ENCODE data around the gene DCD. TPM values are rescaled to one million over a fixed set of nuclear protein-coding genes. Genes with fewer than 3 reads are reported as not detected.

Gene DCD
- total and polyA plus RNA-seq, 2 of the 8 experiments (the other 6 are each of a cell fraction or from before 2014, with no cell fraction given) = not detected

DNA sequence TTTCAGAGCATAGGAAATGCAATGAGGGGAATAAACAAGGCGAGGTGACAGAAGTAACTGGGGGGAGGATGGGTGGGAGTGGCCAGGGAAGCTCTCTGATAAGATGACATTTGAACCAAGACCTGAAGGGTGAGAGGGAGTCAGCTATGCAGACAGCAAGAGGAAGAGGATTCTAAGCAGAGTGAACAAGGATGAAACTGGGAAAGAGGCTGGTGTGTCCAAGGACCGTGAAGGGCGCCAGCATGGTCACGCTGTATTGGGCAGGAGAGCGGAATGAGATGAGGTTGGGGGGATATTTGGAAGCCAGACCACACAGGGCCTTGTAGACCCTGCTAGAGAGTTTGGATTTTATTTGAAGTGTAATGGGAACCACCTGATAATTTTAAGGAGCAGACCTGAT lies 49.2 kb downstream of the DCD start:
- H2AFZ ChIP-seq (ENCODE audit: low read length) = no peak overlapping the region
- H3K9ac ChIP-seq (replicated peaks in 1 of 4; ENCODE audit: extremely low read depth in 1 of 4, low read depth in 3 of 4, low read length in 3 of 4) = no peak overlapping the region
- no peak overlapping the region for H2BK12ac ChIP-seq (ENCODE audit: low read depth, low read length)
- no peak overlapping the region for H3K4me2 ChIP-seq (ENCODE audit: insufficient read depth in 1 of 2, low read depth in 2 of 2, low read length in 2 of 2)
- TF ChIP-seq YY1 (IDR thresholded peaks at IDR 0.05; ENCODE audit: low read depth, low read length) (no peak), NRF1 (IDR thresholded peaks at IDR 0.05; ENCODE audit: low read depth, low read length) (no peak), RNF2 (IDR thresholded peaks at IDR 0.05; ENCODE audit: borderline replicate concordance, low read depth, low read length, missing control alignments, poor library complexity, severe bottlenecking) (no peak)
- DNase-seq (ENCODE audit: low read depth in 1 of 2, low spot score in 2 of 2) = no peak
- no peaks in the 10 kb centered on the region for H3K23me2 ChIP-seq (ENCODE audit: low read depth, low read length)
- H3K36me3 ChIP-seq (ENCODE audit: control insufficient read depth in 2 of 4, insufficient read depth in 4 of 4, low read length in 3 of 4) = no peaks in the 10 kb centered on the region
- no peak overlapping the region for H3K14ac ChIP-seq (ENCODE audit: insufficient read length)
- no peak overlapping the region for H3K4me3 ChIP-seq (ENCODE audit: extremely low read depth in 1 of 4, insufficient read depth in 2 of 4, low read depth in 3 of 4, low read length in 4 of 4)
- no peaks in the 10 kb centered on the region for H3K4me1 ChIP-seq (replicated peaks in 1 of 4; ENCODE audit: control insufficient read depth in 3 of 4, insufficient read depth in 4 of 4, low read length in 3 of 4)
- H2BK120ac ChIP-seq (replicated peaks; ENCODE audit: low read depth, low read length) = no peak overlapping the region
- peaks cover 0 to 8% (median 6%) of the 10 kb centered on the region in 4 experiments; a peak in 3 of 7 replicates for H3K27me3 ChIP-seq (replicated peaks in 1 of 4; ENCODE audit: control insufficient read depth in 3 of 4, extremely low read depth in 1 of 4, insufficient read depth in 3 of 4, low read length in 3 of 4)
- H3K27ac ChIP-seq (ENCODE audit: low read depth, low read length) = no peak overlapping the region
- no peak overlapping the region for H4K8ac ChIP-seq (ENCODE audit: extremely low read depth, insufficient read depth, low read length)
- no peak overlapping the region for H2BK20ac ChIP-seq (ENCODE audit: low read length)
- no peak overlapping the region for H2BK5ac ChIP-seq (ENCODE audit: low read depth, low read length)
- no peak overlapping the region for H2BK15ac ChIP-seq (ENCODE audit: low read length)
- no peaks in the 10 kb centered on the region for H3K9me3 ChIP-seq (ENCODE audit: insufficient read depth in 2 of 2, low read depth in 1 of 2, low read length in 1 of 2)
- no peak overlapping the region for H3K23ac ChIP-seq (ENCODE audit: insufficient read length)
- no peak overlapping the region for H2AK5ac ChIP-seq (ENCODE audit: low read depth, low read length)
- ChIA-PET POLR2A (ENCODE audit: partially characterized antibody) (no interaction called here), CTCF (ENCODE audit: partially characterized antibody) (interaction anchor here (0.5 to 6.2 kb wide), 20 partner anchors 9 to 647 kb away, joined by 3 to 57 read pairs (median 4); no protein-coding TSS in a partner anchor)
- no peaks in the 10 kb centered on the region for H3K79me2 ChIP-seq (ENCODE audit: control insufficient read depth in 1 of 2, insufficient read depth in 2 of 2, low read length in 2 of 2)
- H3K4ac ChIP-seq (replicated peaks; ENCODE audit: insufficient read length, low read depth, low read length) = no peak overlapping the region
- H4K20me1 ChIP-seq (replicated peaks in 1 of 2; ENCODE audit: control insufficient read depth in 1 of 2, insufficient read depth in 2 of 2, low read length in 2 of 2) = no peaks in the 10 kb centered on the region
- FAIRE-seq = no peak
- no peak overlapping the region for H3K56ac ChIP-seq (replicated peaks; ENCODE audit: insufficient read length, low read depth, low read length)
- H3K79me1 ChIP-seq (ENCODE audit: low read depth, low read length) = no peaks in the 10 kb centered on the region
- no peak overlapping the region for H4K5ac ChIP-seq (ENCODE audit: insufficient read length, low read depth, low read length)
- no peak overlapping the region for H4K91ac ChIP-seq (replicated peaks; ENCODE audit: insufficient read length, low read length)
- WGBS, 2 experiments (ENCODE audit: extremely low coverage in 1 of 2, insufficient coverage in 1 of 2, insufficient read length in 1 of 2, insufficient replicate concordance in 2 of 2, low coverage in 1 of 2, low lambda C conversion rate in 2 of 2, missing lambda C conversion rate in 1 of 2) = 94% methylated on average over 5 of the region's 5 CpGs; no CpG with 5 or more reads in 1 of the 2 experiments
- no peak overlapping the region for H3K18ac ChIP-seq (ENCODE audit: extremely low read depth, low read length)
